ENCODE measurements around the gene NOXA1. TPM values are rescaled to one million over a fixed set of nuclear protein-coding genes. Genes with fewer than 3 reads are reported as not detected.
"Not testable (repeated sequence)": the region's sequence is repeated elsewhere in the genome, so short reads cannot be mapped to it uniquely, and the experiment has no call there.

The NOXA1 gene
- total and polyA plus RNA-seq, 2 donors (not counting 1 experiment from before 2014, with no cell fraction given), result 0.08 to 0.66 TPM

- no peak overlapping the region for H3K4me2 ChIP-seq (ENCODE audit: extremely low read depth, insufficient read depth, low read length)
- no peaks in the 10 kb centered on the region for H3K79me2 ChIP-seq (ENCODE audit: control insufficient read depth, insufficient read depth, low read length)
- DNase-seq (ENCODE audit: low read depth in 2 of 2), result no peak
- no peak overlapping the region for H2AFZ ChIP-seq (ENCODE audit: low read length)
- no peak overlapping the region for H3K27ac ChIP-seq (ENCODE audit: insufficient read depth, low read length)
- no peak overlapping the region for H3K4me3 ChIP-seq (replicated peaks in 1 of 4; ENCODE audit: control extremely low read depth in 1 of 4, insufficient read depth in 1 of 4, low read depth in 3 of 4, low read length in 4 of 4)
- H4K20me1 ChIP-seq (ENCODE audit: control insufficient read depth, extremely low read depth, insufficient read depth, low read length), result no peaks in the 10 kb centered on the region
- H3K9ac ChIP-seq (ENCODE audit: insufficient read depth, low read length), result no peak overlapping the region
- TF ChIP-seq EZH2 (IDR thresholded peaks at IDR 0.05; ENCODE audit: low read length, missing control alignments), result no peak
- no peak for TF ChIP-seq CTCF (conservative IDR thresholded peaks at IDR 0.05 in 1 of 2, IDR thresholded peaks at IDR 0.05 in 1 of 2; ENCODE audit: low read depth in 1 of 2, low read length in 2 of 2)
- no peaks in the 10 kb centered on the region for H3K4me1 ChIP-seq (ENCODE audit: control insufficient read depth, extremely low read depth, insufficient read depth, low read length)
- no peaks in the 10 kb centered on the region for H3K9me3 ChIP-seq (ENCODE audit: control insufficient read depth, insufficient read depth, low read depth, low read length)
- H3K27me3 ChIP-seq (ENCODE audit: control insufficient read depth, insufficient read depth, low read length), result no peaks in the 10 kb centered on the region
- no peaks in the 10 kb centered on the region for H3K36me3 ChIP-seq (ENCODE audit: control insufficient read depth, insufficient read depth, low read length)
These were observed 47.7 kb upstream of the NOXA1 start for GRCh38 chr9:137375321-137376058.

GRCh38 chr9:137376386-137376785 lies 46.8 kb upstream of the NOXA1 start:
- TF ChIP-seq EZH2 (IDR thresholded peaks at IDR 0.05; ENCODE audit: low read length, missing control alignments), result no peak
- TF ChIP-seq CTCF (conservative IDR thresholded peaks at IDR 0.05 in 1 of 2, IDR thresholded peaks at IDR 0.05 in 1 of 2; ENCODE audit: low read depth in 1 of 2, low read length in 2 of 2), result no peak
- no peak overlapping the region for H2AFZ ChIP-seq (ENCODE audit: low read length)
- H3K9ac ChIP-seq (ENCODE audit: insufficient read depth, low read length), result no peak overlapping the region
- no peaks in the 10 kb centered on the region for H3K79me2 ChIP-seq (ENCODE audit: control insufficient read depth, insufficient read depth, low read length)
- no peak for DNase-seq (ENCODE audit: low read depth in 2 of 2)
- H3K9me3 ChIP-seq (ENCODE audit: control insufficient read depth, insufficient read depth, low read depth, low read length), result no peaks in the 10 kb centered on the region
- H3K4me1 ChIP-seq (ENCODE audit: control insufficient read depth, extremely low read depth, insufficient read depth, low read length), result no peaks in the 10 kb centered on the region
- no peak overlapping the region for H3K4me2 ChIP-seq (ENCODE audit: extremely low read depth, insufficient read depth, low read length)
- no peaks in the 10 kb centered on the region for H3K27me3 ChIP-seq (ENCODE audit: control insufficient read depth, insufficient read depth, low read length)
- no peak overlapping the region for H3K4me3 ChIP-seq (replicated peaks in 1 of 4; ENCODE audit: control extremely low read depth in 1 of 4, insufficient read depth in 1 of 4, low read depth in 3 of 4, low read length in 4 of 4)
- H4K20me1 ChIP-seq (ENCODE audit: control insufficient read depth, extremely low read depth, insufficient read depth, low read length), result no peaks in the 10 kb centered on the region
- H3K27ac ChIP-seq (ENCODE audit: insufficient read depth, low read length), result no peak overlapping the region
- H3K36me3 ChIP-seq (ENCODE audit: control insufficient read depth, insufficient read depth, low read length), result no peaks in the 10 kb centered on the region

GRCh38 chr9:137378688-137379410 lies 44.3 kb upstream of the NOXA1 start:
- not testable (repeated sequence) for H3K36me3 ChIP-seq (ENCODE audit: control insufficient read depth, insufficient read depth, low read length); H3K9ac ChIP-seq (ENCODE audit: insufficient read depth, low read length); DNase-seq (ENCODE audit: low read depth in 2 of 2); H3K4me2 ChIP-seq (ENCODE audit: extremely low read depth, insufficient read depth, low read length); H3K27me3 ChIP-seq (ENCODE audit: control insufficient read depth, insufficient read depth, low read length); H3K27ac ChIP-seq (ENCODE audit: insufficient read depth, low read length); H3K4me1 ChIP-seq (ENCODE audit: control insufficient read depth, extremely low read depth, insufficient read depth, low read length); H2AFZ ChIP-seq (ENCODE audit: low read length); H3K79me2 ChIP-seq (ENCODE audit: control insufficient read depth, insufficient read depth, low read length); H3K4me3 ChIP-seq (replicated peaks in 1 of 4; ENCODE audit: control extremely low read depth in 1 of 4, insufficient read depth in 1 of 4, low read depth in 3 of 4, low read length in 4 of 4); H3K9me3 ChIP-seq (ENCODE audit: control insufficient read depth, insufficient read depth, low read depth, low read length); H4K20me1 ChIP-seq (ENCODE audit: control insufficient read depth, extremely low read depth, insufficient read depth, low read length)

Measured in fibroblast of lung (primary cell).